HG02571 (cell line): ENCODE data around the gene C12orf75.
"Not testable (repeated sequence)": the region's sequence is repeated elsewhere in the genome, so short reads cannot be mapped to it uniquely, and the experiment has no call there.

ENCODE experiments used
- ATAC-seq: cut with Tn5 transposase; IDR thresholded peaks from one replicate; pipeline ENCODE4 v1.9.1; 2021; ENCODE audit warnings: mild to moderate bottlenecking, moderate library complexity; ENCODE audit not compliant: unreplicated experiment

The C12orf75 gene

DNA sequence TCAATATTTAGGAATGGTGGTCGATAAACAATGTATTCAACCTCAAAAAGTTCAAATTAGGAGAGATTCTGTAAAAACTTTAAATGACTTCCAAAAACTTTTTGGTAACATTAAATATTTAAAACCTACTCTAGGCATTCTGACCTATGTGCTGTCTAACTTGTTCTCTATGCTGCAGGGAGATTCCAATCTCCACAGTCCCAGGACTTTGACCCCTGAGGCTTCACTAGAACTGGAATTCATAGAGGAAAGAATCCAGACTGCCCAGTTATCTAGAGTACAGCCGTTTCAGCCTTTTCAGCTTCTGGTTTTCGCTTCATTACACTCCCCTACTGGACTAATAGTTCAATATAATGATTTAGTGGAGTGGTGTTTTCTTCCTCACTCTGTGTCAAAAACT is 21.1 kb upstream of the C12orf75 start:
- ATAC-seq, result not testable (repeated sequence)

- ATAC-seq, result not testable (repeated sequence)
Observed at GRCh38 chr12:105310476-105311085, 19.9 kb upstream of the C12orf75 start.

DNA sequence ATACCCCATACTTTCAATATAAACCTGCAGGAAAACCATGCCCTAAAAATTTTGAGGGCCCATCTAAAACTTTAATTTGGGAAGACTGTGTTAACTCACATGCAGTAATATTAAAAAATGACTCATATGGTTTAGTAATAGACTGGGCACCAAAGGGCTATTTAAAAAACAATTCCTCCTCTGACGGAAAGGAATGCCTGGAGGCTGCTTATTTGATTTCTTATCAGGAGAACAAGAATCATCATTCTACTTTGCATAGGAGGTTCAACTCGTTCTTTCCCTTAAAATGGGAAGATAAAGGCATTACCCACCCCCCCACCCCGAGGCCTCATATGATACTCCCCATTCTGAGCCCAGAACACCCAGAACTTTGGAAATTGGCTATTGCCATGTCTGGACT is 18.6 kb upstream of the C12orf75 start:
- not testable (repeated sequence) for ATAC-seq

DNA sequence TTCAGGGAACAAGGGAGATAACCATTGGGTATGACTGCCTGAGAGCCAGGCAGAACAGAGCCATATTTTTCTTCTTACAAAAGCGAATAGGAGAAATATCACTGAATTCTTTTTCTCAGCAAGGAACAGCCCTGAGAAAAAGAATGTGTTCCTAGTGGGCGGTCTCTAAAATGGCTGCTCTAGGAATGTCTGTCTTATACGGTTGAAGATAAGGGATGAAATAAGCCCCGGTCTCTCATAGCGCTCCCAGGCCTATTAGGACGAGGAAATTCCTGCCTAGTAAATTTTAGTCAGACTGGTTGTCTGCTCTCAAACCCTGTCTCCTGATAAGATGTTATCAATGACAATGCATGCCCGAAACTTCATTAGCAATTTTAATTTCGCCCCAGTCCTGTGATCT is 16.7 kb upstream of the C12orf75 start:
- ATAC-seq, result not testable (repeated sequence)

- no peak for ATAC-seq
Observed at GRCh38 chr12:105315130-105315529, 15.4 kb upstream of the C12orf75 start.

DNA sequence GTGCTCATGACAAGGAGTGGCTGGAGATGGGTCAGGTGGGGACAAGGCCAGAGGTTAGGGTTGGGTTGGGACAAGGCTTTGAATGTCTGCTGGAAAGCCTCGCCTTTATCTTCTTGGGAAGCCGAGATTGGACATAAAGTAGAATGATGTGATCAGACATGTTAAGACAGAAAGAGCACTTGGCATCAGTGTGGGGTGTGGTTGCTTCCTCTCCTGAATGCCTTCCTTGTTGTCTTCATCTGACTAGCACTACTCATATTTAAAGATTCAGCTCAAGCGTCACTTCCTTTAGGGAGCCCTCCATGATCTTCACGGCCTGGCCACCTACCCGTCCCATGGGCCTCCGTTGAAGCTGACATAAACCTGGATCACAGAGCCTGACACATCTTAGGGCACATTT is 14.8 kb upstream of the C12orf75 start:
- no peak for ATAC-seq

GRCh38 chr12:105316931-105317852 is 13.3 kb upstream of the C12orf75 start:
- ATAC-seq, result no peak

DNA sequence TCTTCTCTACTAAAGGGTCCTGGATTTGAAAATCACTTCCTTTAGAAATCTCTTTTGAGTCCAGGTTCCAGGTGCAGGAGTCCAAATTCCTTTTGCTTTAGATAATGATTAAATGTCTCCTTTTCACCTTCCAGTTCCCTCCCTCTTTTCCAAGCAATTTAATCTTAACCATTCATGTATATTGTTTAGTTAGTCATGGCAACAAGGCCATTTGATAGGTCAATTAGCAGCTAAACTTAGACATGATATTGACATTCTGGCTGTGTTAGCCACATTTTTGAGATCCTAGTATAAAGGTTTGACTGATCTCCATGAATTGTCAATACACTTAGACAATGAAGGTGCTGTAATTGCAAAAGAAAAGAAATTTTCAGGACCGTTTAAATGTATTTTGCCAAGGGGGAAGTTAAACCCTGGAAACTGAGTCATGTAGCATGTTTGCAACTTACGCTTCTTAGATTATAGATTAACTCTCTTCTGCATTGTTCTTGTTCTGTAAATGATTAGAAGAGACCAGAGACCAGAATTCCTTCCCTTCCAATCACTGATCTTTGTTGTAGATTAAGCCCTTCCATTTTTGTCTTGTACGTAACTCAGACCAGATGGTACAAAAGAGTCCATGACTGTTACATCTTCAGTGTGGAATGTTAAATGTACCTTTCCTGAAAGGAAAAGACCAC is 12.4 kb upstream of the C12orf75 start:
- ATAC-seq, result no peak

GRCh38 chr12:105318651-105319483 is 11.6 kb upstream of the C12orf75 start:
- ATAC-seq, result no peak

DNA sequence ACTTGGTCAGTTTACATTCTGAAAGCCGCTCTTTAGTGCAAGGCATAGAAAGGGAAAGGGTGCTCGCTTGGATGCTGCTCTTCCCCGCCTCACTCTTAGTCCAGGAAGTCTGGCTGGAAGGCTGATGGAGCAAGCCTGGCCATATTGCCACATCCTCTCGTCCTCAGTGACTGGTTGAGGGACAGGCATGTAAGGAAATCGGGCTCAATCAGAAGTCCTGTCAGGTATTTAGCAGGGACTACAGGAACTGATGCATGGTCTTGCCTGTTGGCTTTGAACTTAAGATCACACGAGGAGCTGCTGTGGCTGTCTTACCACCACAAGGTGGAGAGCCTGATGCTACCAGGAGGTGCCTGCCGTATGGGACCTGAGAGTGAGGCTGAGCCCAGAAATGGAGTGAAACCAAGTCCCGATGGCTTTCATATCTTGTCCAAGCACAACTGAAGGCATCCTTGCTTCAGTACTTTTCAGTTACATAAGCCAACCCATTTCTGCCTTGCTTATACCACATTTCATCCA is 10.7 kb upstream of the C12orf75 start:
- ATAC-seq, result no peak

DNA sequence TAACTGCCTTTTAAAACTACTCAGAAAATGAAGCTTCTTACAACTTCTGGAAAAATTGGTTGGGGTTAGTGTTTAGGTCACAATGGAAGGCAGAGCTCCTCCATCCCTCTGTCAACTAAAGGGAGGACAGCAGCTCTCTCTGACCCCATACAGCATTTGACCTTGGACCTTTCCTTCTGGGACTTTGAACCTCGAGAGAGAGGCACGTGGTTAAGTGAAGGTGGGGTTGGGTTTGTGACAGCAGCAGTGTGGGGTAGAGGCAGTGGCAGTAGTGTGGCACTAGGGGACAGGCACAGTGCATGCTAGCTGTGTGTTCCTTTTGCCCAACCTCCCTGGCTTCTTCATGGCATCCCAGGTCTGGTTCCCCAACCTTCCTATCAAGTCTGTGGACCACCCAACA is 9.4 kb upstream of the C12orf75 start:
- no peak for ATAC-seq

DNA sequence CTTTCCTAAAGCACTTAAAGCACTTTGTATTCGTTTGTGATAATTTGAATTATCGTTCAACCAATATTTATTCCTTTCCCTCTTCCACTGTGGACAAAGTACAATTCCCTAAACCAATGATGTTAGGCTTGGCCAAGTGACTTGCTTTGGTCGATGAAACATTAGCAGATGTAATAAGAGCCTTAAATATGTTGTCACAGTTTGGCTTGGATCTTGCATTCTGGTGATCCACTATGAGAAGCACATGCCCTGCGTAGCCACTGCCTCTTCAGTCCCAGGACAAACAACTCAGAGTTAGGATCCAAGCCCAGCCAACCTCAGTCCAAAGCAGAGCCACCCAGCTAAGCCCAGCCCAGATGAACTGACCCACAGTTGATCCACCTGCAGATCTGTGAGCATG is 8.4 kb upstream of the C12orf75 start:
- ATAC-seq, result no peak

- ATAC-seq, result no peak
Observed at GRCh38 chr12:105324704-105325103, 5.8 kb upstream of the C12orf75 start.

DNA sequence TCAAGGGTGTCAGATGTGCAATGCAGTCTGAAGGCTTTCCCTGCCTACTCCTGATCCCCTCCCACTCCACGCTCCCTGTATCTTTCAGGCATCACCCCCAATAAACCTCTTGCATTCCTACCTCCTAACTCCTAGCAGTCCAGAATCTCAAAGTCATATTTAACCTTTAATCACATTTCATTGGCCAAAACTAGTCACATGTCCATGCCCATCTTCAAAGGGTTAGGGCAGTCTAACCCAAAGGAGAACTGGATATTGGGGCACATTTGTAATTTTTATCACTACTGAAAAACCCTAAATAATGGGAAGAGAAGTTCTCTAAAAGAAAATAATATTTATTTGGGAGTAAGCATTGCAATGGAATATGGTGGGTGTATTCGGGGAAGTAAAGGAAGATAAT is 5.4 kb upstream of the C12orf75 start:
- ATAC-seq, result no peak

DNA sequence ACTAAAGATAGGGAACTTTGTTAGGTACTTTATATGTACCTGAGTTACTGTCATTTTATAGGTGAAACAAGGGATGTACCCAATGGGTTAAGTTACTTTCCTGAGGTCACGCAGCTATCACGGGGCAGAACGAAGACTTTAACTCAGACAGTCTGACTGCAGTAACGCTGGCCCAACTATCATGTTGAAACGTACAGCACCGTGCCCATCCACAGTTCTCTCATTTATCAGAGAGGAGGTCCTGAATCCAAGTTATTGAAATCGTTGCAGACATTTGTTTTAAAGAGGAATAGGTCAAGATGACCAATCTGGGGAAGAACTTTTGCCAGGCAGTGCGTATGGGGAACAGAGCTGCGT is 587 bp upstream of the C12orf75 start:
- ATAC-seq, result peak; percentile 12

GRCh38 chr12:105330931-105331804 is 677 bp downstream of the C12orf75 start:
- ATAC-seq, result peak; percentile 13

DNA sequence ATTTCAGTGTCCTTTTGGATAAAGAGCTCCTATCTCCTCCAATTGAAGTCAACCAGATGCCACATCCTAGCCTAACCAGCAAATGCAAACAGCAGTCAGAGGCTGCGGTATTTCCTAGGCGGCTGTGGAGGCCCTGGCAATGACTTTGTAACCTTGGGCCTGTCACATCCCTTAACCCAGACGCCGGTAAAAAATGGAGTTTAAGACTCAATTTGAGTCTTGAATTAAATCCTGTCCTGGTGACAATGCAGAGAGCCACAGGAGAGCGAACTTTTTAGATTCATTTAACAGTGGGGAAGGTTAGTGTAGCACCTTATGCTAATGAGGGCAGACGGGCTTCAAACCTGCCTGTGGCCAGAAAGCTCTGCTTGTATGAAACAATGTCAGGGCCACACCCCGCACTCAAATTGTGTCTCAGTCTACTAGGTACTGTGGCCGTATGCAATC is 1.3 kb downstream of the C12orf75 start:
- ATAC-seq, result no peak

GRCh38 chr12:105332286-105332685 is 1.8 kb downstream of the C12orf75 start:
- ATAC-seq, result not testable (repeated sequence)

GRCh38 chr12:105332925-105333324 is 2.4 kb downstream of the C12orf75 start:
- no peak for ATAC-seq

DNA sequence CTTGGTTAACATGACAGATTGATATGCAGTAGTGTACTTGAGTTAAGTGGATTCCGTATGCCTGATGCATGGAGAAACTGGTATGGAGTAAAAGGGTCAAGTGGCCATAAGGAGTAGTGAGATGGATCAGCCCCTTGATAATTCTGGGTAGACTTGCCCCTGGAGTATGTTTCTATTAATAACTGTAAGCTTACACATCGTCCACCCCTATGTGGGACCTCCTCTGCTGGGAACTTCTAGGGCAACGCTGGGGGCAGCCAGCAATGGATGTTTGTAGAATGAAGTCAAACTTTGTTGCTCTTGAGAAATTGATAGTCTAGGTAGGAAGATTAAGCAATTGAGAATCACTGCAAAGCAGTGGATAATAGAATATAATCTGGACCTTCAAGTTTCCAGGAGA is 3.5 kb downstream of the C12orf75 start:
- no peak for ATAC-seq
